H9 (cell line): ENCODE results near the gene DOK5. TPM values are rescaled to one million over a fixed set of nuclear protein-coding genes. Genes with fewer than 3 reads are reported as not detected.
"Not testable (repeated sequence)": the region's sequence is repeated elsewhere in the genome, so short reads cannot be mapped to it uniquely, and the experiment has no call there.

Source experiments
- DNase-seq: peaks from one replicate; pipeline ENCODE4 v3.0.0-alpha.2; 2017
- H2AFZ ChIP-seq: one replicate; pipeline ENCODE4 v1.6.1; 2013; ENCODE audit warnings: mild to moderate bottlenecking, low read length, control low read depth, moderate library complexity
- H2AK5ac ChIP-seq: 2 replicates; pipeline ENCODE4 v1.6.1; 2013; ENCODE audit warnings: low read length, control low read depth, mixed read lengths; ENCODE audit not compliant: insufficient read length
- H2BK120ac ChIP-seq: one replicate; pipeline ENCODE4 v1.6.1; 2013; ENCODE audit warnings: low read depth, mild to moderate bottlenecking, low read length, control low read depth, inconsistent platforms; ENCODE audit not compliant: poor library complexity, severe bottlenecking
- H2BK12ac ChIP-seq: 2 replicates; pipeline ENCODE4 v1.6.1; 2013; ENCODE audit warnings: low read length, control low read depth, mixed read lengths, low read depth; ENCODE audit not compliant: insufficient read length
- H2BK15ac ChIP-seq: 2 replicates; pipeline ENCODE4 v1.6.1; 2013; ENCODE audit warnings: low read depth, low read length, control low read depth
- H2BK20ac ChIP-seq: one replicate; pipeline ENCODE4 v1.6.1; 2013; ENCODE audit warnings: low read depth, mild to moderate bottlenecking, low read length, control low read depth, inconsistent platforms; ENCODE audit not compliant: poor library complexity, severe bottlenecking
- H2BK5ac ChIP-seq: 2 replicates; pipeline ENCODE4 v1.6.1; 2013; ENCODE audit warnings: low read length, control low read depth, mixed read lengths; ENCODE audit not compliant: insufficient read length
- H3K14ac ChIP-seq: 2 replicates; pipeline ENCODE4 v1.6.1; 2013; ENCODE audit warnings: low read length, control low read depth; ENCODE audit not compliant: insufficient read depth
- H3K18ac ChIP-seq: 2 replicates; pipeline ENCODE4 v1.6.1; 2013; ENCODE audit warnings: low read depth, mild to moderate bottlenecking, mixed read lengths, low read length, control low read depth; ENCODE audit not compliant: insufficient read length
- H3K23ac ChIP-seq: 2 replicates; pipeline ENCODE4 v1.6.1; 2013; ENCODE audit warnings: low read length, control low read depth, mixed read lengths, low read depth; ENCODE audit not compliant: insufficient read length
- H3K23me2 ChIP-seq: 2 replicates; pipeline ENCODE4 v1.6.1; 2013; ENCODE audit warnings: low read depth, mild to moderate bottlenecking, mixed read lengths, low read length, control low read depth; ENCODE audit not compliant: insufficient read length, poor library complexity, severe bottlenecking
- H3K27ac ChIP-seq: 2 replicates; pipeline ENCODE4 v1.5.1; 2013; ENCODE audit warnings: low read length, control low read depth, mixed read lengths, low read depth; ENCODE audit not compliant: insufficient read length
- H3K27me3 ChIP-seq: 2 replicates; pipeline ENCODE4 v1.6.1; 2013; ENCODE audit warnings: low read length, control low read depth, inconsistent platforms; ENCODE audit not compliant: insufficient read depth
- H3K4ac ChIP-seq: 2 replicates; pipeline ENCODE4 v1.6.1; 2013; ENCODE audit warnings: low read depth, mild to moderate bottlenecking, control low read depth, inconsistent platforms, low read length, moderate library complexity
- H3K4me1 ChIP-seq: 2 replicates; pipeline ENCODE4 v1.6.1; 2013; ENCODE audit warnings: low read length, control low read depth, inconsistent platforms; ENCODE audit not compliant: insufficient read depth
- H3K4me2 ChIP-seq: 2 replicates; pipeline ENCODE4 v1.6.1; 2013; ENCODE audit warnings: low read length, control low read depth, mixed read lengths; ENCODE audit not compliant: insufficient read length, insufficient read depth
- H3K56ac ChIP-seq: 2 replicates; pipeline ENCODE4 v1.6.1; 2013; ENCODE audit warnings: low read depth, mild to moderate bottlenecking, mixed read lengths, low read length, control low read depth; ENCODE audit not compliant: insufficient read length
- H3K79me1 ChIP-seq: 2 replicates; pipeline ENCODE4 v1.6.1; 2013; ENCODE audit warnings: low read depth, mild to moderate bottlenecking, moderate library complexity, low read length, control low read depth, inconsistent platforms; ENCODE audit not compliant: insufficient read depth, poor library complexity, severe bottlenecking
- H3K79me2 ChIP-seq: 2 replicates; pipeline ENCODE4 v1.6.1; 2013; ENCODE audit warnings: low read length, control low read depth, inconsistent platforms; ENCODE audit not compliant: insufficient read depth
- H3K9ac ChIP-seq: 2 replicates; pipeline ENCODE4 v1.6.1; 2013; ENCODE audit warnings: low read length, control low read depth, mixed read lengths; ENCODE audit not compliant: insufficient read length; ENCODE audit errors: extremely low read depth
- H3K9me3 ChIP-seq: one replicate; pipeline ENCODE4 v1.6.1; 2013; ENCODE audit warnings: low read depth, low read length, inconsistent platforms; ENCODE audit not compliant: control insufficient read depth
- H3T11ph ChIP-seq: one replicate; pipeline ENCODE4 v1.6.1; 2013; ENCODE audit warnings: mild to moderate bottlenecking, low read length, control low read depth, inconsistent platforms
- H4K20me1 ChIP-seq: one replicate; pipeline ENCODE4 v1.6.1; 2013; ENCODE audit not compliant: control insufficient read depth, insufficient read length, insufficient read depth
- H4K5ac ChIP-seq: 2 replicates; pipeline ENCODE4 v1.6.1; 2013; ENCODE audit warnings: low read depth, mild to moderate bottlenecking, mixed read lengths, low read length, control low read depth; ENCODE audit not compliant: insufficient read length
- H4K8ac ChIP-seq: replicated peaks from 2 replicates; pipeline ENCODE4 v1.6.1; 2013; ENCODE audit warnings: low read length, control low read depth, mixed read lengths, low read depth; ENCODE audit not compliant: insufficient read length
- H4K91ac ChIP-seq: 2 replicates; pipeline ENCODE4 v1.6.1; 2013; ENCODE audit warnings: low read depth, mild to moderate bottlenecking, moderate library complexity, mixed read lengths, low read length, control low read depth; ENCODE audit not compliant: insufficient read length
- H3K27ac Mint-ChIP-seq, 3 experiments: 2 replicates in 2 of 3; 3 replicates in 1 of 3; pipeline ENCODE4 v1.8.0; 2020 to 2021; ENCODE audit warnings: mixed read lengths in 3 of 3, mild to moderate bottlenecking in 1 of 3, moderate library complexity in 1 of 3
- H3K27me3 Mint-ChIP-seq: 2 replicates; pipeline ENCODE4 v1.8.0; 2021; ENCODE audit warnings: low read depth, mild to moderate bottlenecking, moderate library complexity, mixed read lengths
- H3K36me3 Mint-ChIP-seq, 3 experiments: 2 replicates in 2 of 3; 3 replicates in 1 of 3; pipeline ENCODE4 v1.8.0; 2020 to 2021; ENCODE audit warnings: low read depth in 3 of 3, mixed read lengths in 3 of 3; ENCODE audit not compliant: insufficient read depth in 1 of 3
- H3K4me1 Mint-ChIP-seq, 2 experiments: 2 replicates each; pipeline ENCODE4 v1.8.0; 2020; ENCODE audit warnings: mixed read lengths in 2 of 2
- H3K4me3 Mint-ChIP-seq, 2 experiments: 2 replicates in 1 of 2; 3 replicates in 1 of 2; pipeline ENCODE4 v1.8.0; 2020 to 2021; ENCODE audit warnings: mild to moderate bottlenecking in 2 of 2, mixed read lengths in 2 of 2, moderate library complexity in 1 of 2
- H3K9me3 Mint-ChIP-seq, 2 experiments: 2 replicates in 1 of 2; 3 replicates in 1 of 2; pipeline ENCODE4 v1.8.0; 2020; ENCODE audit warnings: mild to moderate bottlenecking in 2 of 2, mixed read lengths in 2 of 2, moderate library complexity in 1 of 2
- CTCF ChIP-seq: fragments of 200-600 bp; sonication (generic); conservative IDR thresholded peaks from 3 replicates; pipeline ENCODE4 v1.8.0; 2021; ENCODE audit warnings: antibody characterized with exemption, mild to moderate bottlenecking
- WGBS: extraction: QIAGEN DNeasy Blood & Tissue Kit; methylation state at CpG from one replicate; pipeline ENCODE4 v1.1.7; 2013; ENCODE audit warnings: missing lambda C conversion rate, low lambda C conversion rate, mixed read lengths; ENCODE audit not compliant: insufficient read length; ENCODE audit errors: extremely low coverage; 5-methylcytosine and 5-hydroxymethylcytosine counted together
- total RNA-seq: library from RNA; stranded (reverse); gene quantifications from 2 replicates; pipeline ENCODE4 v1.2.1, GENCODE V29; 2021

Gene DOK5
- total RNA-seq, 1 experiment from 2014 or later: 4.5 TPM

GRCh38 chr20:54435015-54435414, 40.4 kb upstream of the DOK5 start:
- no peak overlapping the region for H3T11ph ChIP-seq
- no CpG with 5 or more reads among the region's 3 CpGs for WGBS
- Mint-ChIP-seq H3K27me3 (no peaks in the 10 kb centered on the region), H3K27ac (no peak overlapping the region; a peak in 1 of 7 replicates), H3K36me3 (no peaks in the 10 kb centered on the region), H3K9me3 (no peaks in the 10 kb centered on the region), H3K4me1 (peaks cover 9 to 11% of the 10 kb centered on the region in 2 experiments), H3K4me3 (no peak overlapping the region)
- H2AK5ac ChIP-seq: no peak overlapping the region
- H2BK15ac ChIP-seq: no peak overlapping the region
- H3K79me1 ChIP-seq: no peaks in the 10 kb centered on the region
- H2BK120ac ChIP-seq: no peak overlapping the region
- no peak overlapping the region for H3K56ac ChIP-seq
- no peak overlapping the region for H3K23ac ChIP-seq
- TF ChIP-seq CTCF: no peak
- no peaks in the 10 kb centered on the region for H3K9me3 ChIP-seq
- no peak overlapping the region for H3K4me2 ChIP-seq
- no peak overlapping the region for H3K18ac ChIP-seq
- no peaks in the 10 kb centered on the region for H3K79me2 ChIP-seq
- H2AFZ ChIP-seq: no peak overlapping the region
- H2BK20ac ChIP-seq: no peak overlapping the region
- no peak overlapping the region for H4K8ac ChIP-seq
- no peaks in the 10 kb centered on the region for H3K27me3 ChIP-seq
- H4K5ac ChIP-seq: no peak overlapping the region
- H3K27ac ChIP-seq: no peak overlapping the region
- no peak overlapping the region for H4K91ac ChIP-seq
- no peaks in the 10 kb centered on the region for H4K20me1 ChIP-seq
- no peak overlapping the region for H3K14ac ChIP-seq
- no peak for DNase-seq
- no peaks in the 10 kb centered on the region for H3K23me2 ChIP-seq
- no peak overlapping the region for H2BK5ac ChIP-seq
- H3K9ac ChIP-seq: no peak overlapping the region
- H2BK12ac ChIP-seq: no peak overlapping the region
- no peaks in the 10 kb centered on the region for H3K4me1 ChIP-seq
- H3K4ac ChIP-seq: no peak overlapping the region

- H3K79me1 ChIP-seq, H3K9me3 Mint-ChIP-seq, H3K4me2 ChIP-seq, H3K9ac ChIP-seq, H2BK15ac ChIP-seq, H3K27me3 Mint-ChIP-seq, H4K8ac ChIP-seq, H2BK120ac ChIP-seq, H3K4ac ChIP-seq, H3K27me3 ChIP-seq, H3T11ph ChIP-seq, H4K5ac ChIP-seq, H2AK5ac ChIP-seq, H3K9me3 ChIP-seq, H3K56ac ChIP-seq, H3K79me2 ChIP-seq, H3K36me3 Mint-ChIP-seq, H2AFZ ChIP-seq, H3K4me3 Mint-ChIP-seq, H3K14ac ChIP-seq, DNase-seq, H2BK12ac ChIP-seq, H2BK20ac ChIP-seq, H3K23me2 ChIP-seq, H3K27ac ChIP-seq, H3K18ac ChIP-seq, H4K91ac ChIP-seq, H2BK5ac ChIP-seq, H3K23ac ChIP-seq, H4K20me1 ChIP-seq, H3K27ac Mint-ChIP-seq, H3K4me1 ChIP-seq: not testable (repeated sequence)
- no CpG with 5 or more reads among the region's 8 CpGs for WGBS
- H3K4me1 Mint-ChIP-seq: peaks cover 9 to 11% of the 10 kb centered on the region in 2 experiments
Measured at GRCh38 chr20:54436410-54436809, 39.0 kb upstream of the DOK5 start.
